GM19397 (cell line): ENCODE measurements around the gene CLIP4.

ENCODE experiments used
- ATAC-seq: cut with Tn5 transposase; IDR thresholded peaks from one replicate; pipeline ENCODE4 v1.9.1; 2021; ENCODE audit warnings: mild to moderate bottlenecking, moderate library complexity; ENCODE audit not compliant: unreplicated experiment

Gene CLIP4

DNA sequence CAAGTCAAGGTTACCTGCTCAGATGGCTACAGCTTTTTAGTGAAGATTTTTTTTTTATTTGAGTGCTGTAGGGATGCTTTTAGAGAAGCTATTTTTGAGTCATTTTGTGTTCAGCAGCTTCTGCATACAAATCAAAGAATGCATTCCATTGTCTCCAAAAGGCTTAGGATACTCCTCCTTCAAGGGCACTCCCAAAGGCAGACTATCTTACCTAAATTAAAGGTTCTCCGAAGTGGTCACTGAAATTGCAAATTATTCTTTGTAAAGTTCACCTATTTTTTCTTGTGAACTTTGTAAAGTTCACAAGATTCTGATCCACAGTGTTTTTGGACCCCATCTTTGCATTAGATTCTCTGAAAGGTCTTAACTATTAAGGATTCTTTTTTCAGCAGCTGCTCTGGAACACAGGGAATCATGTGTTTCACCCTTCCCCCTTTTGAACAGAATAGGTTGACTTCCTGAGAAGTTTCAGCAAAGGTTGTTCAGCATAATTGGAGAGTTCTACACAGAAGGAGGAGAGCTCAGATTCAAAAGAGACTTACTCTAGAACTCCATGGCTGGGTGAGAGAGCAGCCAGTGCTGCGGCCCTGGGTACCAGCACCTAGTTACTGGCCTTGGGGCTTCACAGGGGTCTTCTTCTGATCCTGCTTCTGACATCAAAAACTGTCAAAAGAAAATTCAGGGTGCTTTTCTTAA is 14.5 kb downstream of the CLIP4 start:
- ATAC-seq: no peak

DNA sequence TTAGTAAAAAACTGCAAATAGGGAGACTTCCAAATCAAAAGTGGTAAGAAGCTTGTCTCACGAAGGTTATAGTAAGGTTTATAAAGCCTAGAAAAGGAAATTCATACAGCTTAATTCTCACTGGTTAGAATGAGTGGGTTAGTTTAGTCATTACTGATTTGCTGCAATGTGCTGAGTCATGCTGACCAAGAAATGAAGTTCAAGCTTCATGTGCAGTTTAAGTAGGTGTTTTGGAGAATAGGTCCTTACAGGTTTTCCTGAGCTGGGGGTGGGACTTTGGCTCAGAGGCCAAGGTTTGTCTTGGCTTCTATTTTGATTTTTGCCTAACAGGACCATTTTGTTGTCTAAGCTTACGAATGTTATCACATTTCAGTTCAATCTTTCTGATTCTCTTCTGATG is 15.1 kb downstream of the CLIP4 start:
- ATAC-seq: no peak

DNA sequence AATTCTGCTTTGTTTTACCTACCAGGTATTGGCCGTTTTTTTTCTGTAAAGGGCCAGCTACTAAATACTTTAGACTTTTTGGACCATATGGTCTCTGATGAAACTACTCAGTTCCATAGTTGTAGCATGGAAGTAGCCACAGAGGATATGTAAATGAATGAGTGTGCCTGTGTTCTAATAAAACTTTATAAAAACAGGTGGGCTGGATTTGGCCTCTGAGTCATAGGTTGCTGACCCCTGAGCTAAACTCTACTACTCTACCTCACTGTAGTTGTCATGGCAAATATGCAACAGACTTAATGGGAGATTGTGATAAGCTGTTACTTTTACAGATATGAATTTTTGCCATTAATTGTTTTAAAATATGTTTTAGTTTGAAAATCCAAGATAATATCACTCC is 19.7 kb downstream of the CLIP4 start:
- no peak for ATAC-seq

DNA sequence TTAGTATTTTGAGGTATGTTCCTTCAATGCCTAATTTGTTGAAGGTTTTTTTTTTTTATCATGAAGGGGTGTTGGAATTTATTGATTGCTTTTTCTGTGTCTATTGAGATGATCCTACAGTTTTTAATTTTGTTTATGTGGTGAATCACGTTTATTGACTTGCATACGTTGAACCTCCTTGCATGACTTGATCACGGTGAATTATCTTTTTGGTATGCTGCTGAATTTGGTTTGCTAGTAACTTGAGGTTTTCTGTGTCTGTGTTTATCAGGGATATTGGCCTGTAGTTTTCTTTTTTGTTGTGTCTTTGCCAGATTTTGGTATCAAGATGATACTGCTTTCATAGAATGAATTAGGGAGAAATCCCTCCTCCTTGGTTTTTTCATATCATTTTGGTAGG is 23.9 kb downstream of the CLIP4 start:
- ATAC-seq: no peak

DNA sequence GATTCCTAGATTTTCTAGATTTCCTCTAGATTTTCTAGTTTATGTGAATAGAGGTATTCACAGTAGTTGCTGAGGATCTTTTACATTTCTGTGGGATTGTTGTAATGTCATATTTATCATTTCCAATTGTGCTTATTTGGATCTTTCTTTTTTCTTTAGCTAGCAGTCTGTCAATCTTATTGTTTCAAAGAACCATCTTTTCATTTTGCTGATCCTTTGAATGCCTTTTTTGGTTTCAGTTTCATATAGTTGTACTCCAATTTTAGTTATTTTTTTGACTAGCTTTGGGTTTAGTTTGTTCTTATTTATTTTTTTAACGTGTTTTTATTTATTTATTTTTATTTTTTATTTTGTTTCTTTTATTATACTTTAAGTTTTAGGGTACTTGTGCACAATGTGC is 24.5 kb downstream of the CLIP4 start:
- no peak for ATAC-seq

DNA sequence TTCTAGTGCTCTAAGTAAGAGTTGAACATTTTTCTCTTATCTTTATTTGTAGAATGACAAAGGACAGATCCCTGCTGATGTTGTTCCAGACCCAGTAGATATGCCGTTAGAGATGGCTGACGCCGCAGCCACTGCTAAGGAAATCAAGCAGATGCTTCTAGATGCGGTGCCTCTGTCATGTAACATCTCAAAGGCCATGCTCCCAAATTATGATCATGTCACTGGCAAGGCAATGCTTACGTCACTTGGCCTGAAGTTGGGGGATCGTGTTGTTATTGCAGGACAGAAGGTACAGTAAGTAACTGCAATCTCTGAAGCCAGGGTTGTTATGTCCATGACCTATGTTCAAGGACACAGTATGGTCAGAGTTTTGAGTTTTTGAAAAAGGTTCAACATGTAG is 28.4 kb downstream of the CLIP4 start:
- no peak for ATAC-seq

DNA sequence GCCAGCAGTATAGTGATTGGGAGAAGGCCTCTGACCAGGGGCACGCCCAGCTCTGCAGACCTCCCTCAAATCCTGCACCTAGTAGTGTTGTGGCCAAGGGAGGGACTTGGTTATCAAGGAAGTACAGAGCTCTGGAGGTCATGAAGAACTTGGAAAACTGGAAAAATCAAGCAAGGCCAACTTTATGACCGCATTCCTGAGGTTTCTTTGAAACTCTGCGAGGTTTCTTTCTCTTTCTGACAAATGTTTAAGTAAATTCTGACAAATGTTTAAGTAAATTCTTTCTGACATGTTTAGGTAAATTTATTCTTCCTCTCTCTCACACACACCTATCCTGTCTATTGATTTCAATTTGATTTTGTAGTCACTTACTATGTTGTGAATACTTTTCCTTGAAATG is 31.0 kb downstream of the CLIP4 start:
- no peak for ATAC-seq

DNA sequence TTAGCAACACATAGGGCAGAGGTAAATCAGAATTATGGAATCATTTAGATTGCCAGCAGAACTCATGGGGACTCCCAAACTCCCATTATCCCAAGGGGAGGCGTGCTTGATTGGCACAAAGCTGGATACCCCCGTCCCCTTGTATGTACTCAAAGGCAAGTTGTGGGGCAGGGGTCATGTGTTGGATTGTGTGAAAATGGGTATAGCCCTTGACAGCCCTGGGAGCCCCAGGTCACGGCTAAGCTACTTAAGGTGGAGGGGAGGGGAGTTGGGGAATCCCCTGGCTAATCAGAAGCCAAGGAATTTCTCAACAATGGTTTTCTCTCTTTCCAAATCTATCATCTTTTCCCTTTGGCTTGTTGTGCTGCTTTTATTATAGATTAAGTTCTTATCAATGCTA is 32.7 kb downstream of the CLIP4 start:
- no peak for ATAC-seq

DNA sequence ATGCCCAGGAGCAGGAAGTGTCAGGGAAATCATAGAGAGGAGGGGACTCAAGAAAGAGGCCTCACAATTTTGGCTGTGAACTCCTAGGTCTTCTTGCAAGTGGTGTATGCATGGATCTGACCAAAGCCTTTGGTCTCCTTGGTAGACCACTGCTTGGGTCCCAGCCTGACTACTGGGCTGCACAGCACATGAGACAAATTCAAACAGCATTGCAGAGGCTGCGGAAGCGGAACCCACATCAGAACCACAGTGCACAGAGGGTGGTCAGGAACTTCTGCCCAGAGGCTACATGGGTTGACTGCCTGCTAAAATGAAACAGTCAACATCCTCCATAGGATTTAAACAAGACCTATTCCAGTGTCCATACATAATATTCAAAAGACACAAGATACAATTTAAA is 39.4 kb downstream of the CLIP4 start:
- ATAC-seq: no peak

DNA sequence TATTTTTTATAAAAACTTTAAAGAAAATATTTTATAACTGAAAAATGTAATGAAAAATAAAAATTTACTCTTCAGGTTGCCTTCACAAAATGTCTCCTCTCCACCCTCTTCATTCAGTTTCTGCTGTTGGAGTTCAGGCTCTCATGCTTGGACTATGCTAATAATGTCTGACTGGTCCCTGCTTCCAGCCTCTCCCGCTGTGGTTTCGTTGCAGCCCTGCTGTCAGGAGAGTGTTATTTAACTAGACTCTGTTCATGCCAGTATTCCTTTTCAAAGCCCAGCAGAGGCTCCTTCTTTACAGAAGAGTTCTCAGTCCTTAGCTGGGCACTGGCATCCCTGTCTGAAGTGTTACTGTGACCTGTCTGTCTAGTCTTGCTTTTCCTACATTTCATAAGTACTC is 40.4 kb downstream of the CLIP4 start:
- no peak for ATAC-seq

DNA sequence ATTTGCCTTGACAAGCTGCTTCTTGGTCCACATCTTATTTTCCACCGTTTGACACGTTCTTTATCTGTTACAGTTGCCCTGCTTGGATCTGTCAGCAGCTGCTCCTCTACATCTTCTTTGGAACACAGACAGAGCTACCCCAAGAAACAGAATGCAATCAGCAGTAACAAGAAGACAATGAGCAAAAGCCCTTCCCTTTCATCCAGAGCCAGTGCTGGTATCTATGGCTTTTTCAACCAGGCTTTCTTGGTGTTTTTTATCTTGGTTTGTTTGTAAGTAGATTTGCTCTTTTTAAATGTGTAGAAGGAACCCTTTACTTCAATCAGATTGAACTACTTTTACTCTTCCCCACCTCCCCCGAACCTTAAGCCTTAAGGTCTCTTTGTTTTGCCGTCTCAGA is 41.9 kb downstream of the CLIP4 start:
- no peak for ATAC-seq

DNA sequence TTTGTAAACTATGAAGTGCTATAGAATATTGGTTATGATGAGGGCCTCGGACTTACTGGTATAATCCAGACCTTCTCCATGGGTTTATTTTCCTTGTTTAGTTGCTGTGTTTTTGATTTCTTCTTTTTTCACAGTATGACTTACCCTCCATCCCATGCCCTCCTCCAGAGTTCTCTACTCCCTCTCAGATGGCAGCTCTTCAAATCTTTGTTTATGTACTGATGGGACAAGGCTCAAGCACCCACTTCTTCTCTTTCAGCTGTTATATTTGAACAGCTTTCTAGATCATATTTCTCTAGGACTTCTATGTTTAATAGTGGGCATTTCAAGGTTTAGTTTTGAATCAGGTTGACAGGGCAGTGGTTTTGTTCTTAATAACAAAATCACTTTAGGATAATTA is 43.9 kb downstream of the CLIP4 start:
- no peak for ATAC-seq

DNA sequence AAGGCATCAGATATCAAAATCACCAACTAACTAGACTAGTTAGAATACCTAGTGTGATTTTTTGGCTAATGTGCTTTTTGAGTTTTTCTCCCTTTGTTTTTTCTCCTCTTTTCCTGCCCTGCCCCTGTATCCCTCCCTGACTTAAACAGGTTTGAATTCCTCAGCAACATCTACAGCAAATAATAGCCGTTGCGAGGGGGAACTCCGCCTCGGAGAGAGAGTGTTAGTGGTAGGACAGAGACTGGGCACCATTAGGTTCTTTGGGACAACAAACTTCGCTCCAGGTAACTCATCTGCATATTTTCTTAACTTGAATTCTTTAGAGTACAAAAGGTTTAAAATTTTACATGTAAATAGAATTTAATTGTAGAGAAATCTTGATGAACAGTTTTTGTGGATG is 45.0 kb downstream of the CLIP4 start:
- no peak for ATAC-seq

DNA sequence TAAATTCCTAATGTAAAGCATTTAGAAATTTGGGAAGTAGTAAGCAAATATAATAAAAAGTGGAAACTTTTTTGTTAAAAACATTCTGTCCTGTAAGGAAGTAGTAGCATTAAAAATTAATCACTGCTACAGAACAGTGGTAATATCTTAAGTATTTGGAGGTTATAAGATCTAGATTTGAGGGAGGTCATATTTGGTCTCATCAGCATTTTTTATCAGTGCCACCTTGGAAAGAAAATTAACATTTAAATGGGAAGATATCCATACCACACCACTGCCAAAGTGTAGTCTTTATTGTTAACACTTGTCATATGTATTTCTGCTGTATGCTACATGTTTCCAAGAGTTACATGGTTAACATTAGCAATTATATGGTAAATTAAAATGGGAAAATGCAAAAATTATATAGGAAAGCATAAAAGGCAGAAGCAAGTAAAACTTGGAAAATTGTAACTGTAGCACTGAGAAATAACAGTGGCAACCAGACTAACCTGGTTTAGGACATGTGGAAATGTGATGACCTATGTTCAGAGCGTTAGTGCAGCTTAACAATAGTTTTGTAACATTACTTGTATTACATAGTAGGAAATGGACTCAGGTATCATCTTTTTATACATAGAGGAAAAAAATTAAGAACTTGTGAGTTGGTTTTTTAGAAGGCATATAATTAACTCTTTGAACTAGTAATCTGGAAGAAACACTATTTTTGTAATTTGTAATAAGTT is 47.2 kb downstream of the CLIP4 start:
- no peak for ATAC-seq

DNA sequence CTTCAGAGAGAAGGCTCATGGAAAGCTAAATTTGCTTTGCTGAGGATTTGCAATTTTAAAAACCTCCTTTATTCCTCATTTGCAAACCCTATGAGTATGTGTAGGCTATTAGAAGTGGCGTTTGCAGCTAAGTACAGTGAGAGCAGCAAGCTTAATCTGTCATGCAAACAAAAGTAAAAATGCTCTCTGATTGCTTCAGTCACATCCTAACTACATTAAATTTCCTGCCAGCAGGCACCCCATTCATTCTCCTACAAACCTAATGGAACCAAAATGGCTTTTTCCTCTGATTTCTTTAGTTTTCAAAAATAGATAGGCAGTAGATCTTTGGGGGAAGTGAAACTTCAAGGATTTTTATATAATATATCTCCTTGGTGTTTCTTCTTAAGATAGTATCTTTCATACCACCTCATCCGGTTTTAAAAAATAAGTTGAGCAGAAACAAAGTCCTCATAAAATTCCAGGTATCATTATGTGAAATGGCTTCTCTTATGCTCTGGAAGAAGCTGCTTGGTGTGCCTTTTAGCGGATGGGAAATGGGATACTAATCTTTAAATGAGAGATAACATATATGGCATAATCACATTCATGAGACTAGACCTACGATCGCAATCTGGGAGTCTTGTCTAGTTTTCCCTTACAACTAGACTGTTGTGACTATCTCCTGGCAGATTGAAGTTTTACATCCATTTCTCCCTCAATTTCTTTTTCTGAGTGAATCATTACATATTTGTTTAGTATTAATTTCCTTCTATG is 49.1 kb downstream of the CLIP4 start:
- ATAC-seq: no peak

DNA sequence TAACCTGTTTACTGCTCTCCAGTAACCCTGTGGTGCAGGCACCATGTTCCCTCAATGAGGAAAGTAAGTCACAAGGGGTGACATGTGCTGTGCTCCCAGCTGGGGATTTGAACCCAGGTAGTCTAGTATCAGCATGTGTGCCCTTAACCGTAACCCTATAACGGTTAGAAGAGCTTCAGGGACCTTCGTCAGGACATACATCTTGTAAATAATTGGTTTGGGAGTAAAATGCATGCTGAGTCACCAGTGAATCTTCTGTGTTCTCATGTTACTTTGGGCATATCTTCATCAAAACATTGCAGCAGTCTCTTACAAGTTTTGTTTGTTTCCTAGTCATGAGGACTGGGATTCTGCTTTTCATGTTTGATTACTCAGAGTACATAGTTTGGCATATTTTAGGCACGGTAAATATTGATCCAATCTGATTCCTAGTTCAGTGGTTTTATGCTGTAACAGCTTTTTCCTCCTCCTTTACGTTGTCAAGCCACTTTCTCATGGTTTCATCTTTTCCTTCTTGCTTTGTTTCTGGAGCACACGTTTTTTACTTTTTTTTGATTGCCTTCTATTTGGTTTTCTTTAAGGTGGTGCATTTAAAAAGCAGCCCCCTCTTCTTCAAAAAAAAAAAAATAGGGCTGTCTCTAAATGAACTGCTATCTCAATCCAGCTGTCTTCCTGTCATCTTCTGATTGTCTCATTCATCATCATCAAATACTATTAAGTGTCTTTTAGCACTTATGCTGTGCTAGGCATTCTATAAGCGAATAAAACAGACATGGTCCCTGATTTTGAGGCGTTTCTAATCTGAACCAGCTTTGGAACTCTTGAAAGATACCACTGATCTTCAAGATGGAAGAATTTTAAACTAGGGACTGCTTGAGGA is 50.4 kb downstream of the CLIP4 start:
- no peak for ATAC-seq

DNA sequence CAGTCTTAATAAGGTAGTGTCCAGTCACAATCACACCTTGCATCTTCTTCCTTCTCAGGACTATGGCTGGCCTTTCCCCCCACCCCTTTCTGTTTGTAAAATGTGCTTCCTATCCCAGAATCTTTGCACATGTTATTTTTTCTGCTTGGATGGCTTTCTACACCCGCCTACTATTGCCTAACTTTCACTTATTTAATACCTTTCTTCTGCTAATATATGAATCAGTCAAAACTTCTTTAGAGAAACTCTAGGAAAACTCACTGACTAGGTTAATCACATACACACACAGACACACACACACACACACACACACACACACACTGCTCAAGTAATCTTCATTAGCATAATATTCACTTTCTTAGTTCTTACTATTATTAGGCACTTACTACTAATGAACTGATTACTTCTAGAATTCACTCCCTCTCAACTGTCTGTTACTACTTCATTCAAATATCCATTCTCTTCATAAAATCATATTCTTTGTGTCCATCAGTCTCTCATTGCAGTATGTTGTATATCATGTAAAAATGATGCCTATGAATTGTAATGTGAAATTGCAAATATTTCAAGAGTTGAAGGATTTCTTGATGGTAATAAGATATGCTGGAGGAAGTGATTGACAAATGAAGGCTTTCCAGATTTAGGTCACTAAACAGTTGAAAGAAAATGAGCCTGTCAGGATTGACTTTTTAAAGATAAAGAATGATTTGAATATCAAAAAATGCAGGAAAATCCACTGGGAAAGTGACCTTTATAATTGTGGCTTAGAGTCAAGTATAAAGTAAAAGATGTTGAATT is 51.2 kb downstream of the CLIP4 start:
- no peak for ATAC-seq

DNA sequence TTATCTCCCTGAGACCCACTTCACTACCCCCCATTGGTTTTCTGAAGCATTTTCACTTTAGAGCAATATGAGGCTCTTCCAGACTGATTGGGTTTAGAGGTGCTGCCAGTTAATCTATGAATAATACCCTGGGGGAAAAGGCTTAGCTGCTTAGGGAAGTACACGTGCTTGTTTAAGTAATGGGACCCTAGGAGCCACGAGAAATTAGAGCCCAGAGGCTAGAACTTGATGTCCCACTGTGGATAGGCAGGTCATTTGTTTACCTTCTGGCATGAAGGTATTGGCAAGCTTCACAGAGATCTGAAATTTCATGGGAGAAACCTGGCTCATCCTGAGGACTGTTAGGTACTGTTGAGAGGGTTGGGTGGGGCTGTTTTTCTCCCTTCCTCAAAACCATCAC is 59.7 kb downstream of the CLIP4 start:
- no peak for ATAC-seq

DNA sequence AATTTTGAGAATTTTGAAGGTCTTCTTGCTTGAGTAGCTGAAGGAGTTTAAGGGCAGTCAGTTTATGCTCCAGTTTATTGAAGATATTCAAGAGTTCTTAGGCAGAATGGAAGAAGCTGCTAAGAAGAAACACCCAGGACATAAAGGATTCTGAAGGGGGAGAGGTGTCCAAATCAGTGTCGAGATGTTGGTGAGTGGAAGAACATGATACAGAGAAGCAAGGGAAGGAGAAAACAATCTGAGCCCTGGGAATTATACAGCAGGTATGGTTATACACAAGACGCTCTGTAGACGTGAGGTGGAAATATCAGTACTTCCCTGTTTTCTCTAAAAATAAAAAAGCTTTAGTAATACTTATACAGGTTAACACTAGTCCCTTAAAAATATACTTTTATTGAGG is 60.1 kb downstream of the CLIP4 start:
- ATAC-seq: no peak

DNA sequence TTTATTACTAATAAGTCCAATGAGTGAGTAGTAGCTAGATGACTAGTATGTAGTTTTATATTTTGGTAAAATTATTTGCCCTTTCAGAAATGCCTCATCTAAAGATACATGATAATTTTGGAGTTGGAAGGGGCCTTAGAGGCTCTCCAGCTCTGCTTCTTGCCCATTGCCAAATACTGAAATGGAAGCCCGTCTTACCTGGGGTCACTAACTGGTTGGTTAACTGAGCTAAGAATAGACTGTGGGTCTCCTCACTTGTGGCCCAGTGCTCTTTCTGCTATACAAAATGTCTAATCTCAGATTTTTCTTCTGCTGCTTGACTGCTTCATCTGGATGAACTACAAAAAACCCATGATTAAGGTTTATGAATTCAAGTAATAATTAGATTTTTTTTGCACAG is 67.1 kb downstream of the CLIP4 start:
- no peak for ATAC-seq
